HEK293T (cell line): ENCODE results near the gene SERTM1.

Experiments used
- CTCF ChIA-PET: fragments of 350-600 bp; formaldehyde crosslinking; extraction: SDS; loops from one replicate; lab custom pipeline; 2021; ENCODE audit warnings: antibody characterized with exemption, inconsistent platforms; lab: Yijun Ruan, JAX
- POLR2A ChIA-PET: fragments of 350-600 bp; formaldehyde crosslinking; extraction: SDS; loops from one replicate; lab custom pipeline; 2020; ENCODE audit warnings: antibody characterized with exemption, inconsistent platforms; lab: Yijun Ruan, JAX
- DNase-seq: peaks from one replicate; pipeline ENCODE4 v3.0.0; 2012; ENCODE audit warnings: mixed read lengths; ENCODE audit errors: extremely low spot score
- ARNT ChIP-seq: fragments of 450-650 bp; IDR thresholded peaks from 2 replicates; pipeline ENCODE4 v1.6.1; 2017; ENCODE audit warnings: mild to moderate bottlenecking
- BHLHE40 ChIP-seq: fragments of 450-650 bp; IDR thresholded peaks from 2 replicates; pipeline ENCODE4 v1.6.1; 2016; ENCODE audit warnings: mild to moderate bottlenecking, moderate library complexity, borderline replicate concordance
- CTBP1 ChIP-seq: fragments of 450-650 bp; IDR thresholded peaks from 2 replicates; pipeline ENCODE4 v1.6.1; 2016; ENCODE audit warnings: borderline replicate concordance
- ELF4 ChIP-seq: fragments of 450-650 bp; IDR thresholded peaks from 2 replicates; pipeline ENCODE4 v1.6.1; 2017; ENCODE audit warnings: antibody characterized with exemption
- FOXA1 ChIP-seq: fragments of 450-650 bp; IDR thresholded peaks from 2 replicates; pipeline ENCODE4 v1.6.1; 2016; ENCODE audit warnings: mild to moderate bottlenecking
- FOXK2 ChIP-seq: fragments of 450-650 bp; IDR thresholded peaks from 2 replicates; pipeline ENCODE4 v1.6.1; 2016; ENCODE audit warnings: mild to moderate bottlenecking
- FOXM1 ChIP-seq: fragments of 450-650 bp; IDR thresholded peaks from 2 replicates; pipeline ENCODE4 v1.6.1; 2017; ENCODE audit warnings: mild to moderate bottlenecking, borderline replicate concordance
- HDGF ChIP-seq: fragments of 450-650 bp; IDR thresholded peaks from 2 replicates; pipeline ENCODE4 v1.6.1; 2017; ENCODE audit warnings: antibody characterized with exemption, borderline replicate concordance
- L3MBTL2 ChIP-seq: fragments of 450-650 bp; conservative IDR thresholded peaks from 2 replicates; pipeline ENCODE4 v1.6.1; 2016; ENCODE audit warnings: mild to moderate bottlenecking
- LEF1 ChIP-seq: fragments of 450-650 bp; IDR thresholded peaks from 2 replicates; pipeline ENCODE4 v1.6.1; 2017; ENCODE audit warnings: mild to moderate bottlenecking, borderline replicate concordance
- NFRKB ChIP-seq: fragments of 450-650 bp; IDR thresholded peaks from 2 replicates; pipeline ENCODE4 v1.6.1; 2016; ENCODE audit warnings: mild to moderate bottlenecking, moderate library complexity
- PKNOX1 ChIP-seq: fragments of 450-650 bp; IDR thresholded peaks from 2 replicates; pipeline ENCODE4 v1.6.1; 2016
- SP1 ChIP-seq: fragments of 450-650 bp; IDR thresholded peaks from 2 replicates; pipeline ENCODE4 v1.6.1; 2017
- SUZ12 ChIP-seq: fragments of 450-650 bp; IDR thresholded peaks from 2 replicates; pipeline ENCODE4 v1.6.1; 2016; ENCODE audit warnings: mild to moderate bottlenecking
- TARDBP ChIP-seq: fragments of 450-650 bp; IDR thresholded peaks from 2 replicates; pipeline ENCODE4 v1.6.1; 2016
- ZNF384 ChIP-seq: fragments of 450-650 bp; IDR thresholded peaks from 2 replicates; pipeline ENCODE4 v1.6.1; 2016

The SERTM1 gene

GRCh38 chr13:36728006-36728405, 54.2 kb downstream of the SERTM1 start:
- ChIA-PET CTCF (interaction anchor here (0.6 kb wide), 1 partner anchor 88 kb away, joined by 5 read pairs; no protein-coding TSS in a partner anchor), POLR2A (no interaction called here)
- TF ChIP-seq SP1 (no peak), HDGF (no peak), FOXK2 (no peak), TARDBP (no peak), ARNT (no peak), ZNF384 (no peak), BHLHE40 (no peak), L3MBTL2 (no peak), SUZ12 (no peak), NFRKB (no peak), FOXM1 (no peak), PKNOX1 (no peak), CTBP1 (no peak)
- no peak for DNase-seq

DNA sequence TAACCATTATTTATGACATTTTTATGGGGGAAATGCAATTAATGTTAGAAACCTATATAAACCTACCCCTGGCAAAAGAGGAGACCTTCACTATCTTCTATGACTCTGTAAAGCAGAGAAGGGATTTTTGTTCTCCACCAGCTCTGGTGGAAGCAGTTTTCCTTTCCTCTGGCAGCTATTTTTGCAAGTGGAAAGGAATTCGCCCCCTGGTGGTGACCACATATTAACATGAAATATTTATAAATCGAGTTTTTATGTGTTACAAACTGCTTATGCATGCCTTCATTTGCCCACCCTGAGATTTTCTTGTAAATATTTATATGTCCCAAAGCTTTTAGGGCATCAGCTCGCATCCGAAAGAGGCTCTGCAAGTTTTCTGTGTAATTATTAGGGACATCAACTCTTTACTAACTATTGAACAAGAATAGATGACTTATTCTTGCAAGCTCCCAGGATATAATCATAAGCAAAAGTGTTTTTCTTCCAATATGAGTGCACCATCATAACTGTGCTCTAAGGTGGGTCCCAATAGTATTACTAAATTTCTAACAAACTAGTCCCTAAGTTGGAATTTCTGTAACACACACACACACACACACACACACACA, 62.4 kb downstream of the SERTM1 start:
- TF ChIP-seq CTBP1 (no peak), BHLHE40 (no peak), FOXK2 (no peak), PKNOX1 (no peak), FOXM1 (no peak), SP1 (no peak), FOXA1 (no peak), ARNT (no peak), NFRKB (no peak), TARDBP (no peak), SUZ12 (no peak), L3MBTL2 (no peak), ELF4 (no peak), ZNF384 (no peak), LEF1 (no peak), HDGF (no peak)
- CTCF ChIA-PET: interaction anchor here (0.5 to 3.2 kb wide), 9 partner anchors 10 to 463 kb away, joined by 3 to 17 read pairs (median 3); no protein-coding TSS in a partner anchor
- DNase-seq: peak; percentile 48
- POLR2A ChIA-PET: no interaction called here

DNA sequence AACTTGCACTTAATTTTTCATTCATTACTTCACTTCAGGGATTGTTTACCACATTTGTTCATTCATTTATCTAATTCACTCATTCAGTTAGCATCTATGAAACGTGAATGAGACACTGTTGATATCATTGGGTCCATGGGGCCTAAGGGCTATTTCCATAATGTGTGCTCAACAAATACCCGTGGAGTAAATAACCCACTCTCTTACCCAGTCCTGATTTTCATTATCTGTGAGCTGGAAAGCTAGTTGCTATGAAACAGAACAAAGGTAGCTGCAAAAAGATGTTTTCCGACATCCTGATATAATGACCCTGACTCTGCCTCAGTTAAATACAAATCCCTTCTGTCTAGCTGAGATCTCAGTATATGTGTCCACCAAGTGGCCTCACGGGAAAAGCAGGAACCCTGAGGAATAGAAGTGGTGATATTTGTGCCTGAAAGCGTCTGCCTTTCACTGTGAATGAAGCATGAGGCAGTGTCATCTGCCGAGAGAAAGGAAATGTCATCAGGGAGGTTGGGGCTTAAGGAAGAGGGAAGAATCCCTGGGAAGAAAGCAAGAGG, 63.8 kb downstream of the SERTM1 start:
- POLR2A ChIA-PET: no interaction called here
- CTCF ChIA-PET: interaction anchor here (0.6 to 0.9 kb wide), 2 partner anchors 23 to 318 kb away, joined by 3 read pairs; no protein-coding TSS in a partner anchor
- no peak for TF ChIP-seq ELF4
- no peak for TF ChIP-seq NFRKB
- no peak for TF ChIP-seq SUZ12
- no peak for DNase-seq

DNA sequence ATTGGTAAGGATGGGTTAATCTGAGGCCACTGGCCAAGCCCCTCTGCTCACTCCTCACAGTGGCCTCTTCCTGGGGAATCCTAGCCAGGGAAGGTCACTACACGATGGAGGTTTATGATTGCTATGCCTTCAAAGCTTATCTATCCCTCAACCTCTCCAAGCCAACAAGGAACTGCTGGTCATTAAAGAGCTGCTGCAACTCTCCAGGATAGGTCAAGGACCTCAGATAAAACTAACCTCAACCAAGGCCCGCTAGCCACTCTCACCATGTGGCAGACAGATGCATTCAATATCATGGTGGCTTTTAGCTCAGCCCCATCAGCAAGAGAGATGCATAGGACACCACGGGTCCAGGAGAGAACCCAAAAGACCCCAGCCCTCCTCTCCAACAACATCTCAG, 71.6 kb downstream of the SERTM1 start:
- no peak for DNase-seq
- ChIA-PET CTCF (interaction anchor here (1.5 kb wide), 1 partner anchor 9 kb away, joined by 6 read pairs; no protein-coding TSS in a partner anchor), POLR2A (no interaction called here)
- TF ChIP-seq CTBP1 (no peak), TARDBP (no peak), ELF4 (no peak)

- DNase-seq: no peak
- ChIA-PET CTCF (interaction anchor here (1.5 kb wide), 1 partner anchor 10 kb away, joined by 6 read pairs; no protein-coding TSS in a partner anchor), POLR2A (no interaction called here)
- TF ChIP-seq TARDBP (no peak), ELF4 (no peak), FOXK2 (no peak), LEF1 (no peak), PKNOX1 (no peak), CTBP1 (no peak), BHLHE40 (no peak), SP1 (no peak), FOXA1 (no peak), SUZ12 (no peak), FOXM1 (no peak), ZNF384 (no peak)
These were observed 72.2 kb downstream of the SERTM1 start for GRCh38 chr13:36746051-36746450.
